ENCODE measurements around the gene DFFB. TPM values are rescaled to one million over a fixed set of nuclear protein-coding genes. Genes with fewer than 3 reads are reported as not detected.

The DFFB gene
- total RNA-seq, 2 donors from 2014 or later = 4.5 to 10.7 TPM

GRCh38 chr1:3925762-3926161, 68.5 kb downstream of the DFFB start:
- Histone ChIP-seq H3K36me3 (no peaks in the 10 kb centered on the region), H3K27me3 (no peaks in the 10 kb centered on the region), H3K4me1 (no peaks in the 10 kb centered on the region), H3K4me3 (no peak overlapping the region), H3K27ac (no peak overlapping the region), H3K9me3 (no peaks in the 10 kb centered on the region), H3K9ac (ENCODE audit: low read depth in 2 of 2, low read length in 2 of 2) (no peak overlapping the region)
- intact Hi-C loops (cut with DNase I) = no loop called here
- TF ChIP-seq CTCF (IDR thresholded peaks at IDR 0.05) = no peak
- DNase-seq = no peak

DNA sequence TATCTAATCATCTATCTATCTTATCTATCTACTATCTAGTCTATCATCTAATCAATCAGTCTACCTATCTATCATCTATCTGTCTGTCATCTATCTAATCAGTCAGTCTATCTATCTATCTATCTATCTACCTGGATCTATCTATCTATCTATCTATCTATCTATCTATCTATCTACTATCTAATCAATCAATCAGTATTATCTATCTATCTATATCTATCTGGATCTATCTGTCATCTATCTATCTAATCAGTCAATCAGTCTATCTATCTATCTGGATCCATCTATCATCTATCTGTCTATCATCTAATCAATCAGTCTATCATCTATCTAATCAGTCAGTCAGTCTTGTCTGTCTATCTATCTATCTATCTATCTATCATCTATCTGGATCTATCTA, 69.7 kb downstream of the DFFB start:
- Histone ChIP-seq H3K9me3 (no peaks in the 10 kb centered on the region), H3K36me3 (no peaks in the 10 kb centered on the region), H3K9ac (ENCODE audit: low read depth in 2 of 2, low read length in 2 of 2) (no peak overlapping the region), H3K27me3 (no peaks in the 10 kb centered on the region), H3K4me1 (no peaks in the 10 kb centered on the region), H3K27ac (no peak overlapping the region), H3K4me3 (no peak overlapping the region)
- no peak for DNase-seq
- TF ChIP-seq CTCF (IDR thresholded peaks at IDR 0.05) = no peak
- intact Hi-C loops (cut with DNase I) = no loop called here

- TF ChIP-seq CTCF (IDR thresholded peaks at IDR 0.05) = no peak
- intact Hi-C loops (cut with DNase I) = no loop called here
- no peak overlapping the region for H3K4me3 ChIP-seq
- no peaks in the 10 kb centered on the region for H3K36me3 ChIP-seq
- no peaks in the 10 kb centered on the region for H3K4me1 ChIP-seq
- no peak overlapping the region for H3K9ac ChIP-seq (ENCODE audit: low read depth in 2 of 2, low read length in 2 of 2)
- H3K27ac ChIP-seq = no peak overlapping the region
- DNase-seq = no peak
- H3K27me3 ChIP-seq = no peaks in the 10 kb centered on the region
- no peaks in the 10 kb centered on the region for H3K9me3 ChIP-seq
Observed at GRCh38 chr1:3928586-3928985, 71.3 kb downstream of the DFFB start.

DNA sequence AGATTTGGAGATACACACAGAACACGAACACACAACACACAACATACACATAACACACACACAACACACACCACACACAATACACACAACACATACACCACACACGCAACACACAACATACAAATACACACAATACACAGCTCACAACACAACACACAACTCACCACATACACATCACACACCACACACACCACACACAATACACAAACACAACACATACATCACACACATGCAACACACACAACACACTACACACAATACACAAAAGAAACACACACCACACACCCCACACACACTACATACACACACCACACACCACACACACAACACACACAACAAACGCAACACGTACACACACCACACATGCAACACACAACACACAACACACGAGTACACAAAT, 71.8 kb downstream of the DFFB start:
- no peak for TF ChIP-seq CTCF (IDR thresholded peaks at IDR 0.05)
- Histone ChIP-seq H3K4me1 (no peaks in the 10 kb centered on the region), H3K4me3 (no peak overlapping the region), H3K9me3 (no peaks in the 10 kb centered on the region), H3K36me3 (no peaks in the 10 kb centered on the region), H3K27me3 (no peaks in the 10 kb centered on the region), H3K27ac (no peak overlapping the region), H3K9ac (ENCODE audit: low read depth in 2 of 2, low read length in 2 of 2) (no peak overlapping the region)
- intact Hi-C loops (cut with DNase I) = no loop called here
- DNase-seq = no peak

GRCh38 chr1:3930301-3931006, 73.2 kb downstream of the DFFB start:
- Histone ChIP-seq H3K9ac (ENCODE audit: low read depth in 2 of 2, low read length in 2 of 2) (no peak overlapping the region), H3K9me3 (no peaks in the 10 kb centered on the region), H3K27ac (no peak overlapping the region), H3K27me3 (no peaks in the 10 kb centered on the region), H3K4me1 (no peaks in the 10 kb centered on the region), H3K4me3 (no peak overlapping the region), H3K36me3 (no peaks in the 10 kb centered on the region)
- DNase-seq = no peak
- intact Hi-C loops (cut with DNase I) = no loop called here
- no peak for TF ChIP-seq CTCF (IDR thresholded peaks at IDR 0.05)
